Activated CD4-positive, alpha-beta T cell treated with anti-CD3 and anti-CD28 coated beads, Interleukin-2, amount 50 U/mL, for 24 hours (primary cell): ENCODE data around the gene EFHC2.

Experiments
- DNase-seq, 2 donors: peaks; one replicate each; pipeline ENCODE4 v3.0.0-alpha.2; 2020; ENCODE audit warnings: low read depth in 1 of 2, low spot score in 1 of 2

EFHC2 gene

DNA sequence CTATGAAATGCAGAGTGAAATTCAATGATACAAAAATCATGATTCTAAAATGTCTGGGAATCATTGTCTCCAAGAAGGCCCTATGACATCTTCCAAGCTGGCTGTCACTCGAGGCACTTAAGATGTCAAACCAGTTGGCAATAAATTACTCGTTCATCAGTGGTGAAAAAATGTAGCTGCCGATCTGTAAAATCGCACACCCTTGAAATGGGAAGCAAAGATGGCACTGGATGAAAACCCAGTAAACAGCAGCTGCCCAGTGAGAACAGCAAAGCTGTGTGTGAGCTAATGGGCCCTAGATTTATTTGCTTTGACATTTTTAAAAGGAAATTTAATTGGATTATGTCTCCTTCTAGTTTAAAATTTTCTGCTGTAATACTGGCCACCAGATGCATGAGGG is 188.3 kb downstream of the EFHC2 start:
- no peak for DNase-seq

GRCh38 chrX:44152852-44153251 is 190.6 kb downstream of the EFHC2 start:
- no peak for DNase-seq

DNA sequence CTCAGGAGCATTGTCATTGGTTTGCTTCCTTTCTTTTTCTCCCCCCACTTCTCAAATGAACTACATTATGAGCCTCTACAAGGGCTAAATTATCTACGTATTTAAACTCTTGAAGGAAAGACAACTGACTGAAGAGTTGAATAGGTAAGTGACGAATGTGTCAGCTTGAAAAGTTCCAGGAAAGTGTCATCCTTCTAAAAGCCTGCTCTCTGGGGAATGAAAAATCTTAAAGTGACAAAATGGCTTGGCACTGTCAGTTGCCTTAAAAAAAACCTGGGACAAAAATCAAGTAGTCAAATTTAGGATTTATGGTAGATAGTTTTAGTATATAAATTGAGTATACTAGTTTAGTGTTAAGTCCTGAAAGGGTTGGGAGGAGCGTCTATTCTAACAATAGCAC is 196.3 kb downstream of the EFHC2 start:
- DNase-seq = no peak

GRCh38 chrX:44144177-44144945 is 199.1 kb downstream of the EFHC2 start:
- DNase-seq = no peak

DNA sequence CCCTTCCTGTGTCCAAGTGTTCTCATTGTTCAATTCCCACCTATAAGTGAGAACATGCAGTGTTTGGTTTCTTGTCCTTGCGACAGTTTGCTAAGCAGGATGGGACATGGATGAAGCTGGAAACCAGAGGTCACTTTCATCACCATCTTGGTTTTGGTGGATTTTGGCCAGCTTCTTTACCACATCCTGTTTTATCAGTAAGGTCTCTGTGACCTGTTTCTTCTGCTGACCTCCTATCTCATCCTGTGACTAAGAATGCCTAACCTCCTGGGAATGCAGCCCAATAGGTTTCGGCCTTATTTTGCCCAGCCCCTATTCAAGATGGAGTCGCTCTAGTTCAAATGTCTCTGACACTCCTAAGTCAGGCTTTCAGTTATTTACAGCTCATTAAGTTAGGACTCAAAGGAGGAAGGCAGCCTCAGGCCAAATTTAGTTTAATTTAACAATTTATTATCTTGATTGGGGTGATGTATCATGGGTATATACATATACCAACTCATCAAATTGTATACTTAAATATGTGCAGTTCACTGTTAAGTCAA is 200.3 kb downstream of the EFHC2 start:
- no peak for DNase-seq

GRCh38 chrX:44130189-44130588 is 213.3 kb downstream of the EFHC2 start:
- no peak for DNase-seq

- no peak for DNase-seq
Observed at GRCh38 chrX:44113337-44113736, 230.1 kb downstream of the EFHC2 start.

GRCh38 chrX:44106864-44107263 is 236.6 kb downstream of the EFHC2 start:
- no peak for DNase-seq

GRCh38 chrX:44105228-44105913 is 238.1 kb downstream of the EFHC2 start:
- DNase-seq = no peak

- no peak for DNase-seq
Observed at GRCh38 chrX:44104699-44105098, 238.8 kb downstream of the EFHC2 start.

- no peak for DNase-seq
Observed at GRCh38 chrX:44101281-44101680, 242.2 kb downstream of the EFHC2 start.

GRCh38 chrX:44099366-44099765 is 244.1 kb downstream of the EFHC2 start:
- DNase-seq = no peak
